Suprapubic skin (tissue), 4 donors: Measurements from ENCODE around the gene LMBR1. TPM values are rescaled to one million over a fixed set of nuclear protein-coding genes. Genes with fewer than 3 reads are reported as not detected.

Experiments
- DNase-seq, 2 donors: peaks; one replicate each; pipeline ENCODE4 v3.0.0-alpha.2; 2019; ENCODE audit warnings: low spot score in 2 of 2
- H3K27ac ChIP-seq: fragments of 200-600 bp; sonication (generic); one replicate; pipeline ENCODE4 v1.5.1; 2019
- H3K27me3 ChIP-seq: fragments of 200-600 bp; sonication (generic); one replicate; pipeline ENCODE4 v1.5.1; 2019
- H3K36me3 ChIP-seq: fragments of 200-600 bp; sonication (generic); one replicate; pipeline ENCODE4 v1.5.1; 2019
- H3K4me1 ChIP-seq: fragments of 200-600 bp; sonication (generic); one replicate; pipeline ENCODE4 v1.5.1; 2019
- H3K4me3 ChIP-seq: fragments of 200-600 bp; sonication (generic); one replicate; pipeline ENCODE4 v1.5.1; 2019; ENCODE audit warnings: mild to moderate bottlenecking
- H3K9me3 ChIP-seq: fragments of 200-600 bp; sonication (generic); one replicate; pipeline ENCODE4 v1.5.1; 2019
- CTCF ChIP-seq, 2 donors: fragments of 200-600 bp in 1 of 2; fragments of 450-650 bp in 1 of 2; sonication (generic) in 1 of 2; IDR thresholded peaks; one replicate each; pipeline ENCODE4 v1.5.1; 2016 to 2019; ENCODE audit warnings: antibody characterized with exemption in 2 of 2, mild to moderate bottlenecking in 1 of 2, moderate library complexity in 1 of 2
- EP300 ChIP-seq: sonication (generic); formaldehyde crosslinking; IDR thresholded peaks from one replicate; pipeline ENCODE4 v1.6.1; 2017; ENCODE audit warnings: antibody characterized with exemption
- POLR2A ChIP-seq, 2 donors: fragments of 450-650 bp; IDR thresholded peaks; one replicate each; pipeline ENCODE4 v1.6.1; 2017; ENCODE audit warnings: antibody characterized with exemption in 2 of 2, mild to moderate bottlenecking in 2 of 2, moderate library complexity in 2 of 2
- POLR2AphosphoS5 ChIP-seq, 3 donors: sonication (generic); formaldehyde crosslinking; IDR thresholded peaks; one replicate each; pipeline ENCODE4 v1.6.1; 2017; ENCODE audit warnings: antibody characterized with exemption in 3 of 3
- WGBS: methylation state at CpG from one replicate; pipeline ENCODE4 v1.1.5; 2018; 5-methylcytosine and 5-hydroxymethylcytosine counted together
- total RNA-seq, 4 donors: library from RNA; depleted of rRNA; stranded (reverse); fragments of >200 nt; gene quantifications; one replicate each; pipeline ENCODE4 v1.1.0, GENCODE V29; 2016

Gene LMBR1
- total RNA-seq, 4 donors from 2014 or later: 48.7 to 104 (median 59.1) TPM

GRCh38 chr7:156752367-156753228 is 140.4 kb downstream of the LMBR1 start:
- 87% methylated on average over 7 of the region's 7 CpGs for WGBS
- H3K36me3 ChIP-seq: peaks cover 16% of the 10 kb centered on the region

GRCh38 chr7:156751319-156751718 is 141.7 kb downstream of the LMBR1 start:
- peaks cover 16% of the 10 kb centered on the region for H3K36me3 ChIP-seq
- H3K27me3 ChIP-seq: no peaks in the 10 kb centered on the region
- no peak for TF ChIP-seq POLR2A (IDR thresholded peaks at IDR 0.05)
- TF ChIP-seq EP300: no peak
- DNase-seq: no peak
- H3K4me3 ChIP-seq: no peak overlapping the region
- no peak overlapping the region for H3K27ac ChIP-seq
- H3K9me3 ChIP-seq: no peaks in the 10 kb centered on the region
- 77% methylated on average over 3 of the region's 3 CpGs for WGBS
- no peaks in the 10 kb centered on the region for H3K4me1 ChIP-seq

More at GRCh38 chr7:156752367-156753228, 140.4 kb downstream of the LMBR1 start:
- Histone ChIP-seq H3K4me3 (no peak overlapping the region), H3K4me1 (no peaks in the 10 kb centered on the region), H3K27ac (no peak overlapping the region), H3K27me3 (no peaks in the 10 kb centered on the region), H3K9me3 (no peaks in the 10 kb centered on the region)
- TF ChIP-seq EP300 (no peak), CTCF (IDR thresholded peaks at IDR 0.05) (no peak)
- no peak for DNase-seq

- DNase-seq: no peak
- H3K9me3 ChIP-seq: no peaks in the 10 kb centered on the region
- WGBS: 96% methylated on average over 1 of the region's 1 CpG
- H3K4me3 ChIP-seq: no peak overlapping the region
- no peak overlapping the region for H3K27ac ChIP-seq
- no peak for TF ChIP-seq CTCF (IDR thresholded peaks at IDR 0.05)
- TF ChIP-seq POLR2A (IDR thresholded peaks at IDR 0.05): no peak
- no peak for TF ChIP-seq POLR2AphosphoS5 (IDR thresholded peaks at IDR 0.05)
- no peak for TF ChIP-seq EP300
- H3K27me3 ChIP-seq: no peaks in the 10 kb centered on the region
- H3K36me3 ChIP-seq: peaks cover 10% of the 10 kb centered on the region
- no peaks in the 10 kb centered on the region for H3K4me1 ChIP-seq
Measured at GRCh38 chr7:156747718-156748117, 145.3 kb downstream of the LMBR1 start.

GRCh38 chr7:156746891-156747290 is 146.1 kb downstream of the LMBR1 start:
- Histone ChIP-seq H3K4me3 (no peak overlapping the region), H3K27me3 (no peaks in the 10 kb centered on the region), H3K9me3 (no peaks in the 10 kb centered on the region), H3K27ac (no peak overlapping the region), H3K36me3 (peaks cover 10% of the 10 kb centered on the region), H3K4me1 (no peaks in the 10 kb centered on the region)
- WGBS: 51% methylated on average over 1 of the region's 1 CpG
- TF ChIP-seq CTCF (IDR thresholded peaks at IDR 0.05) (no peak), POLR2AphosphoS5 (IDR thresholded peaks at IDR 0.05) (no peak), EP300 (no peak), POLR2A (IDR thresholded peaks at IDR 0.05) (no peak)
- no peak for DNase-seq

- TF ChIP-seq POLR2A (IDR thresholded peaks at IDR 0.05) (no peak), POLR2AphosphoS5 (IDR thresholded peaks at IDR 0.05) (no peak), CTCF (IDR thresholded peaks at IDR 0.05) (no peak), EP300 (no peak)
- no peak for DNase-seq
- WGBS: 70% methylated on average over 5 of the region's 5 CpGs
- Histone ChIP-seq H3K9me3 (no peaks in the 10 kb centered on the region), H3K4me3 (no peak overlapping the region), H3K27ac (no peak overlapping the region), H3K4me1 (no peaks in the 10 kb centered on the region), H3K36me3 (peaks cover 19% of the 10 kb centered on the region), H3K27me3 (no peaks in the 10 kb centered on the region)
Measured at GRCh38 chr7:156739596-156739995, 153.4 kb downstream of the LMBR1 start.
